HG03280 (cell line): ENCODE results near the gene CAMSAP2.
A peak's percentile ranks its signal among the peaks of the same experiment; 100 is the strongest.

Experiments used
- ATAC-seq: cut with Tn5 transposase; IDR thresholded peaks from one replicate; pipeline ENCODE4 v1.9.1; 2021; ENCODE audit warnings: mild to moderate bottlenecking, moderate library complexity; ENCODE audit not compliant: unreplicated experiment

Gene CAMSAP2

GRCh38 chr1:200895801-200896530, 157.3 kb downstream of the CAMSAP2 start:
- no peak for ATAC-seq

- ATAC-seq = no peak
These were observed 158.0 kb downstream of the CAMSAP2 start for GRCh38 chr1:200896531-200897196.

GRCh38 chr1:200897259-200897658, 158.6 kb downstream of the CAMSAP2 start:
- no peak for ATAC-seq

- ATAC-seq = no peak
These were observed 160.3 kb downstream of the CAMSAP2 start for GRCh38 chr1:200899015-200899386.

- no peak for ATAC-seq
These were observed 160.8 kb downstream of the CAMSAP2 start for GRCh38 chr1:200899451-200899915.

- ATAC-seq = no peak
These were observed 161.5 kb downstream of the CAMSAP2 start for GRCh38 chr1:200899954-200900867.

- no peak for ATAC-seq
These were observed 162.2 kb downstream of the CAMSAP2 start for GRCh38 chr1:200900877-200901276.

GRCh38 chr1:200901350-200901749, 162.7 kb downstream of the CAMSAP2 start:
- ATAC-seq = no peak

- ATAC-seq = no peak
These were observed 163.2 kb downstream of the CAMSAP2 start for GRCh38 chr1:200901796-200902444.

- ATAC-seq = no peak
These were observed 165.1 kb downstream of the CAMSAP2 start for GRCh38 chr1:200903793-200904192.

GRCh38 chr1:200904772-200905171, 166.1 kb downstream of the CAMSAP2 start:
- ATAC-seq = no peak

- no peak for ATAC-seq
These were observed 166.8 kb downstream of the CAMSAP2 start for GRCh38 chr1:200905411-200906052.

- ATAC-seq = no peak
These were observed 167.8 kb downstream of the CAMSAP2 start for GRCh38 chr1:200906491-200906890.

- ATAC-seq = peak; percentile 61
These were observed 169.0 kb downstream of the CAMSAP2 start for GRCh38 chr1:200907611-200908097.

GRCh38 chr1:200908191-200908868, 169.6 kb downstream of the CAMSAP2 start:
- no peak for ATAC-seq

GRCh38 chr1:200909071-200909470, 170.4 kb downstream of the CAMSAP2 start:
- no peak for ATAC-seq

- no peak for ATAC-seq
These were observed 171.1 kb downstream of the CAMSAP2 start for GRCh38 chr1:200909757-200910239.
